ENCODE results near the gene TOR1AIP1. TPM values are rescaled to one million over a fixed set of nuclear protein-coding genes. Genes with fewer than 3 reads are reported as not detected.

TOR1AIP1 gene
- total RNA-seq, 2 donors from 2014 or later: 22.9 to 32.7 TPM

DNA sequence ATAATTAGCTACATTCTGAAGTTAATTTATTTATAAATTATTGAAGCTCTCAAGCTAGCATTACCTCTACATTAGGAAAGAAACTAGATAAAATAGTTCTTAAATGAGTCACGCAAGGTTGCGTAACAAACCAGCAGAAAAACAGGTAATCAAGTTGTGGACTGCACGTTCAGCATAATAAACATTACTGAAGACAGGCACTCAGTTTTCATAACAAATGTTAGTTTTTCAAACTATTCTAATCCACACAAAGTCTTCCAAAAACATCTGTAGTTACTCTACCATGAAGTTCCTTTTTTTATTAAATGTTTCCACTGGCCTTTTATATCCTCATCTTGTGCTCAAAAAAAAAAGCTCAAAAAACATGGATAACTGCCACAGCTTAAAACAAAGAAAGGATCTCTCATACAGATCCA, 5.8 kb upstream of the TOR1AIP1 start:
- peak; percentile 25 for ATAC-seq
- no peak for DNase-seq

DNA sequence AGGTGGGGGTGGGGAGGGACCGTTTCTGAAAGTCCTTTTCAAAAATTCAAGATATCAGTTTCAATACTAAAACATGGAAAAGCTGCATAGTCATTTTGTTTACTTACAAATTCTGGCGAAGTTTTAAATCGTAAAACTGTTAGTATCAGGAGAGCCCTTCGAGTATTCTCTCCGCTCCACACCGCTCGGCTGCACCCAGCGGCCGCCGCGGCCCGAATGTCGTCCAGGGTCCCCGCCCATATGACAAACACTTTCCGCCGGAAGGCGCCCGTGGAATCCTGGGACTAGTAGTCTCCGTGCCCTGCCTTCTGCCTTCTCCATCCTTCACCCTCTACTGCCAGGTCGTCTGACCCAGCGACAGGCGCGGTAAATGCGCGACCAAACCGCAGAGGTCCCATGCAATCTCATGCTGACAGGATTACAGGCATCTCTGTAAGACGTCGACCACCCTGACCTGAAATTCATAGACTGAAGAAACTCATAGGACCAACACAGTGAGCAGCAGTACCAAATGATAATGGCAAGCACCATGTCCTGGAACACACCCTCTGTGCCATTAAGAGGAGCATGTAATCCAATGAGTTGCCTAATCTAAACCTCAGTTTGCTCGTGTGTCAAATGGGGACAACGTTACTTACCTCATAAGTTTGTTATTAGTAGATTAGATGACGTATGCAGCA, 4.4 kb upstream of the TOR1AIP1 start, which contains the start of gene TOR1AIP2:
TOR1AIP2 (minus strand) TSS at position 218 of the 680 bp plus-strand sequence. CDS start 25,138 bp downstream, outside the sequence.
- DNase-seq: peak; percentile 90 to 94

More for the DNA sequence above, 5.8 kb upstream of the TOR1AIP1 start:
- intact Hi-C loops (cut with DNase I, micrococcal nuclease): no loop called here

DNA sequence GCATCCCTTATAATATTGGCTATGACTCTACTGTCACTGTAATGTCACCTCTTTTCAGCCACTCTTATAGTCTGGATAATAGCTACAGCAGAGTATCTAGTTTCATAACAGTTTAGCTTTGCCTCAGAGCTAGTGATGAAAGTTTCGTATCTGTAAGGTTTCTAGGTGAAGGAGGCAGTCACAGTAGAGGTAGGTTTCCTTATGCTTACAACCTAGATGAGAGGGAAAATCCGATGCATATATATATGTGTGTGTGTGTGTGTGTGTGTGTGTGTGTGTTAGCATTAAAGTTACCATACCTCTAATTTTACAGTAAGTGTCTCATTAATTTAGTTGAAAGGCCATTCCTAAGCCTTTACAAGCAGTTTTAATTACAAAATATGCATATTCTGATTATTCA, 2.3 kb upstream of the TOR1AIP1 start:
- ATAC-seq (no peak), DNase-seq (no peak)
- intact Hi-C loops (cut with DNase I, micrococcal nuclease): no loop called here

More for the DNA sequence above, 4.4 kb upstream of the TOR1AIP1 start, which contains the start of gene TOR1AIP2:
- ATAC-seq: peak; percentile 64
- intact Hi-C loops (cut with DNase I, micrococcal nuclease): no loop called here

DNA sequence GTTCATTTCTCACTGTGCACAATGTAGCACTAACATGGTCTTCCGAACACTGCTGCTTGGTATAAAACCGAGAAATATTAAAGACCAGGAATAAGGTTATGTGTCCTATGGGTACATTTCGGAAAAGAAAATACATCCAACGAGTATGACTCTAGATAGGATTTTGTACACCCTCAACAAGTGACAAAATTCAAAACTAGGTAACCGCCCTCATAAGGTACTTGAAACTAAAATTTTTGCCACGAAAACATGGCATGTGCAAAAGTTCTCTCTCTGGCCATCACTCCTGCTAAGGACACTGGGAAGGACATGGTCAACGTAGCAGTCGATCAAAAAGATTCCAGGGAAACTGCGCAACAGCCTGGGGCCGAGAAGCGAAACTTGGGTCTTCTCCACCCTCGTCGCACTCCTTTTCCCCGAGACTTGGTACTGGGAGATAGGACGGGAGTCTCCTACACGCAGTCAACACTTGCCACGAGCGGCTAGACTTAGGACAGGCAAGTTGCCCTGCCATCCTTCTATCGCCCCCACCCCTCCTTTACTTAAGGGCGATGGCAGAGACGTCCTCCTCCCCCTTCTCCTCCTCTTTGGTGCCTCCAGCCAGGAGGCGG, 338 bp upstream of the TOR1AIP1 start:
- intact Hi-C loops (cut with DNase I, micrococcal nuclease): no loop called here
- DNase-seq (peak in 1 of 2 donors; percentile 90), ATAC-seq (no peak)

DNA sequence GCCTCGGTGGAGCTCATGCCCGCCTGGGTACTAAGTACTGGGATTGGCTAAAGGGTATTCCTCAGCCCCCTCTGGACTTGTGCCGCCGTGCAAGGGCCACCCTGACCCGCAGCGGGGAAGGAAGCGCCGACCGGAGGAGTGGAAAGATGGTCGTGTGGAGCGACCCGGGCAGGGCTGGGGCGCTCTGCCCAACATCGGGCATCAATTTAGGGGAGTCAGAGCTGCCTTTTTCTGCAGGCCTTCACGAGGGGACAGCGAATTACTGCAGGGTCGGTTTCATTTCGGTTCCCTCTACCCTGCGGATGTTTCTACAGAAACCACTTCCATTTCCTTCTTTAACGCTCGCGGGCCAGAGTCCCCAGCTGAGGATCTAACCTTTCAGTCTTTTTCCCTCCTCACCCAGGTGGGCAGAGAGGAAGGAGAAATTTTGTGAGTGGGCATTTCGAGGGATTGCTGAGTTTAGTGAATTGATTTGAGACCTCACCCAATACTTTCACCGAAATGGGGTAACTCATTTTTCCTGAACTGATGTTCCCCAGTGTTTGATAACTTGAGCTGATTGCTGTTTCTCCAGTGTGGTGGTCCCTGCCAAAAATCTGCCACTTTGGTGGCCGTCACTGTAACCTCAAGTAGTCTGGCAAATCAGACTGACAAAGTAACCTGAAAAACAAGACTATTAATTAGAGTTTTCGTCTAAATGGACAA, 1.1 kb downstream of the TOR1AIP1 start:
- ATAC-seq: peak; percentile 8

DNA sequence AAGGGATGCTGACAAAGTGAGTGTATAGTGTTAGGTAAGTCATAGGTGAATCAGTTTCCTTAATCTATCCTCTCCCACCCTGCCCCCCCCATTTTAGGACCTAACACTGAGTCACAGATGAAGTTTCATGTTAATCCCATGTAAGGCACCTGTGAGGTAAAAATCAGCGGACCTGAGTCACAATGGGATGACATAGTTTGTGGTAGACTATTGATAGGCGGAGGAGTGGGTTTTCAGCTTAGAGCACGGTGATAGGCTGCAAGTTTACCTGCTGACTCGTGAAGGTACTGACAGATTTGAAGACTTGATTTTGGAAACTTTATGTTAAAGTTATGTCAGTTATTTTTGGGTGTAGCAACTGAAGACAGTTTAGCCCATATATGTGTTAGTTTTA, 1.7 kb downstream of the TOR1AIP1 start:
- intact Hi-C loops (cut with DNase I, micrococcal nuclease): no loop called here
- DNase-seq (no peak), ATAC-seq (no peak)

More for the DNA sequence above, 1.1 kb downstream of the TOR1AIP1 start:
- DNase-seq: no peak
- intact Hi-C loops (cut with DNase I, micrococcal nuclease): no loop called here

DNA sequence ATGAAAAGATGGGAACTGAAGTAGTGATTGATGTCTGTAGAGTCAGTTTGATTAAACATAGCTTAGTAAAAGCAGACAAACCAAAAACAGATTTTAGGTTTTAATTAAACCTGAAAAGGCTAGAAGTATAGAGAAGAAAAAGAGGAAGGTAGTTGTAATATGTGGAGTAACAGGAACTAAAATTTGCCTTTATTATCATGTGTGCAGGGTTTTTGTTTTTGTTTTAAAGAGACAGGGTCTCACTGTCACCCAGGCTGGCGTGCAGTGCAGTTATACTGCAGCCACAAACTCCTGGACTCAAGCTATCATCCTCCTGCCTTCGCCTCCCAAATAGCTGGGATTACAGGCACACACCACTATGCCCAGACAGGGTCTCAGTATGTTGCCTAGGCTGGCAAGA, 6.0 kb downstream of the TOR1AIP1 start:
- intact Hi-C loops (cut with DNase I, micrococcal nuclease): loop anchor here in 1 of 2 donors (5.0 kb wide), 1 partner anchor 64 kb away; the partner anchor contains the start of gene CEP350
- no peak for ATAC-seq
- no peak for DNase-seq

DNA sequence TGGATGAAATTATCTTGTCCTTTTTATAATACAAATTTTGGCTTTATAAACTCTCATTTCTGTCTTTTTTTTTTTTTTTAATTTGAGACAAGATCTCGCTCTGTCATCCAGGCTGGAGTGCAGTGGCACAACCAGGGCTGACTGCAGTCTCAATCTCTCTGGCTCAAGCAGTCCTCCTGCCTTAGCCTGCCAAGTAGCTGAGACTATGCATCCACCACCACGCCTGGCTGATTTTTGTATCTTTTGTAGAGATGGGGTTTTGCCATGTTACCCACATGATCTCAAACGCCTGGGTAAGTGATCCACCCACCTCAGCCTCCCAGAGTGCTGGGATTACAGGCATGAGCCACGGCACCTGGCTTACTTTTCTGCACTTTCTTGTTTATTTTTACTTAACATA, 7.5 kb downstream of the TOR1AIP1 start:
- ATAC-seq (no peak), DNase-seq (no peak)
- intact Hi-C loops (cut with DNase I, micrococcal nuclease): loop anchor here in 1 of 2 donors (5.0 kb wide), 1 partner anchor 63 kb away; the partner anchor contains the start of gene CEP350

DNA sequence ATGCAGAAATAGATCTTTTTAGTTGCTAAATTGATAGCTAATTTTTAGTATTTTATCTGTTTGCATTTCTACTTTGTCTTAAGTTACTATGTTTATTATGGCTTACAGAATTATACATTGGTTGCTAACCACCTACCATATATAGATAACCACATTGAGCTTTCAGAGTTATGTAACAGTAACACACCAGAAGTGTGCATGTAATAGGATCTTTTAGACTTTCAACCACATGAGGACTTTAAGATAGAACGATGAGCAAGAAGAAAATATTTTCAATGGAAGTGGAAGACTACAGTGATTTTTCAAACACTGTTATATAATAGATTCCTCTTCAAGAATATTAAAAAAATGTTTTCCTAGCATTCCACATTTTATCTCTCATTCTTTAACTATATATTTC, 28.8 kb downstream of the TOR1AIP1 start:
- DNase-seq (no peak), ATAC-seq (no peak)
- intact Hi-C loops (cut with DNase I, micrococcal nuclease): no loop called here

DNA sequence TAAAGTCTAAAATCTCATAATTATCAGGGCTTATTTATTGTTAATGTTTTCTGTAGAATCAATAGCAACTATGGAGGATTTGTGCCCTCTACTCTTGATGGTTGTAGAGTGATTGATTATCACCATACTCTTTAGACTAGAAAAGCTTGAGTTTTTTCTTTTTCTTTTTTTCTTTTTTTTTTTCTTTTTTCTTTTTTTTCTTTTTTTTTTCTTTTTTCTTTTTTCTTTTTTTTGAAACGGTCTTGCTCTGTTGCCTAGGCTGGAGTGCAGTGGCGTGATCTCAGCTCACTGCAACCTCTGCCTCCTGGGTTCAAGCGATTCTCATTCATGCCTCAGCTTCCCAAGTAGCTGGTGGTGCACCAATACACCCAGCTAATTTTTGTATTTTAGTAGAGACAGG, 29.7 kb downstream of the TOR1AIP1 start:
- no peak for ATAC-seq

DNA sequence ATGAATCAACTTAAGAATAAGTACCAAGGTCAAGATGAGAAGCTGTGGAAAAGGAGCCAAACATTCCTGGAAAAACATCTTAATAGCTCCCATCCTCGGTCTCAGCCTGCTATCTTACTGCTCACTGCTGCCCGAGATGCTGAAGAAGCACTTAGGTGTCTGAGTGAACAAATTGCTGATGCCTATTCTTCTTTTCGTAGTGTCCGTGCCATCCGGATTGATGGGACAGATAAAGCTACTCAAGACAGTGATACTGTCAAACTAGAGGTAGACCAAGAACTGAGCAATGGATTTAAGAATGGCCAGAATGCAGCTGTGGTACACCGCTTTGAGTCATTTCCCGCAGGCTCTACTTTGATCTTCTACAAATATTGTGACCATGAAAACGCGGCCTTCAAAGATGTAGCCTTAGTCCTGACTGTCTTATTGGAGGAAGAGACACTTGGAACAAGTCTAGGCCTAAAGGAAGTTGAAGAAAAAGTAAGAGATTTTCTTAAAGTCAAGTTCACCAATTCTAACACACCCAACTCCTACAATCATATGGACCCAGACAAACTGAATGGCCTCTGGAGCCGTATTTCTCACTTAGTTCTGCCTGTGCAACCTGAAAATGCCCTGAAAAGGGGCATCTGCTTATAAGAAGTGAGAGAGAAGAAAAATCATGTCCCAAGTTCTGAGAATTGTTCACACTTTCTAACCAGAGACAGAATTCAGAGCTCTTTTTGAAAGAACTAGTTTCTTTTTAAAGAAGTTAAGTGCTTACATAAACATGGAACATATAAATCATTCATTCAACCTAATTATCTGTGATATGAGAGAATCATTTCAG, 35.7 kb downstream of the TOR1AIP1 start:
- intact Hi-C loops (cut with DNase I, micrococcal nuclease): no loop called here
- DNase-seq: no peak
- ATAC-seq: no peak

More for the DNA sequence above, 29.7 kb downstream of the TOR1AIP1 start:
- intact Hi-C loops (cut with DNase I, micrococcal nuclease): no loop called here
- DNase-seq: no peak

DNA sequence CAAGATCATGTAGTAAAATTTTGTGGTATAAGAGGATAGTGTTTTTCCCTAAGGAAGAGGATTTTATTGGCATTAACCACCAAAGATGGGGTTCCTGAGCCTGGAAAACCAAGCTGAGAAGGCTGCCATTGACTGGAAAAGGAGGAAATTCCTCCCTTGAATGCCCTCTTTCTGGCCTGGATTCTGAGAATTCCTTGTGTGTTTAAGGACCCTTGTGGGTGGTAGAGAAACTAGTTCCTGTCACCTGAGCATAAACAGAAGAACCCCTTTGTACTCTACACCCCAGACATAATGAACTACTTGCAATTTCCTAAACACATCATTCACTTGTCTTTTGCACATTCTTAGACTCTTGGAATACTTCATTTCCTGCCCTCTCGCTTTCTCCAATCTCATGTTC, 39.4 kb downstream of the TOR1AIP1 start:
- no peak for ATAC-seq
- intact Hi-C loops (cut with DNase I, micrococcal nuclease): no loop called here
- no peak for DNase-seq

DNA sequence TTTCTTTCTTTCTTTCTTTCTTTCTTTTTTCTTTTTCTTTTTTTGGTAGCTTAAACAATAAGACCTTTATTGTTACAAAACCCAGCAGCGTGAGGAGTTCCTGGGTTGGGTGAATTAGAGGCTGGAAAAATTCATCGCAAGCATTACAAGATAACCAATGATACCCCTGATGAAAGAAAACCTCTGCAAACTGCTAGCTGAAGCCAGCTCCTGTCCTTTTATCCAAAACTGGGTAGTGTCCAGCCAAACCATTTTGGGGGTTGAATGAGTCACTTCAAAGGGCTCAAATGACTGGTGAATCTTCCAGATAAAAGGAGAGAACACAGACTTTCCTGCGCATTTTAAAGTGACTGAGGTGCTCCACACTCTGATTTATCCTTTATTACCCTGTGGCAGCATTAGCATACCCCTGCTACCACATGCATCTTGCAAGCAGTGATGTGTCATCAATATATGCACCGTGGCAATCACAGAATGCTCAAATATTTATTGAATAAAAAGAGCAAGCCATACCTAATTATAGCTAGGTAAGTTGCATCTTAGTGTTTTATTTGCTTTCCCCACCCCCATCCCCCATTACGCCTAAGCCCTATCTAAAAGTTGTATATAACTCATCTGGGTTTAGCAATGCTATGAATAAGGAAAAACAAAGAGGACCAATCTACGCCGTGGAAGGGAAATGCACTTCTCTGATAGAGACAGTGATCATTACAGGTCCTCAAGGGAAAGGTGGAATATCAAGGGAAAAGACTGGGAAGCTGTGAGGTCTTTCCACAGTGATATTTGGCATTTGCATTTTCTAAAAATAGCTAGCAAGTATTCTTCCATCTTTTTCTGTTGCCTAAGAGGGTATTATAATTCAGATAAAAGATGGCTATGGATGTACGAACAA, 40.1 kb downstream of the TOR1AIP1 start:
- ATAC-seq (no peak), DNase-seq (no peak)
- intact Hi-C loops (cut with DNase I, micrococcal nuclease): no loop called here

DNA sequence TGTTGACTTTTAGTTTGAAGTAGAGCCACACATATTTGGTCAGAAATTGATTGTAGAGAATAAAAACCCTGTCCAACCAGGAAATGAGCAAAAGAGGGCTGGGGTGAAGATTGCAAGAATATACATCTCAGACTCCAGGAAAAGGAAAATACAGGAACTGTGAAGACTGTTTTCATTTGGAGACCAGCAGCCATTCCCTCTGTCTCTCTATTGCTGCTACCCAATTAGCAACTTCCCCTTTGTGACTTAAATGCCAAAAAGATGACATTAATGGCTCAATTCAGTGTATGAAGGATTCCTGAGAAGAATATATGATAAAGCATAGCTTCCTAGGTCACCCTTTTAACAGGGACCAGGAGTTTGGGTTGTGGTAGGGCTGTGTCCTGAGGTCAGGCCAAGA, 40.9 kb downstream of the TOR1AIP1 start:
- intact Hi-C loops (cut with DNase I, micrococcal nuclease): no loop called here
- ATAC-seq: no peak
- no peak for DNase-seq

DNA sequence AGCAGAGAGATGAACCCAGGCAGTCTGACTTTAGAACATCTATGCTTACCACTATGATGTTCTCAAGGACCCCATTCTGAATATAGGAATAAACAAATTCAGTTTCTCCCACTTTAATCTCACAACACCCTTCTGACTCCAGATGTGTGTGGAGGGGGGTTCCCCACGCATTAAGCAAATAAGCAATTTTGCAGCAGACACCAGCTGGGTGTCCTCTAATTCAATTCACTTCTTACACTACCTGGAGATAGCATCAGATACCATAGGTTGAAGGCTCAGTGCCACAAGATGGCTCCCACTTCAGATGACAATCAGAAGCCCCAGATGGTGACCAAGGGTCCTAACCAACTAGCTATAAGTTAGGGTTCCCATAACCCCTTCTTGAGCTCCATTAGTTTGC, 42.2 kb downstream of the TOR1AIP1 start:
- intact Hi-C loops (cut with DNase I, micrococcal nuclease): no loop called here
- ATAC-seq: no peak

DNA sequence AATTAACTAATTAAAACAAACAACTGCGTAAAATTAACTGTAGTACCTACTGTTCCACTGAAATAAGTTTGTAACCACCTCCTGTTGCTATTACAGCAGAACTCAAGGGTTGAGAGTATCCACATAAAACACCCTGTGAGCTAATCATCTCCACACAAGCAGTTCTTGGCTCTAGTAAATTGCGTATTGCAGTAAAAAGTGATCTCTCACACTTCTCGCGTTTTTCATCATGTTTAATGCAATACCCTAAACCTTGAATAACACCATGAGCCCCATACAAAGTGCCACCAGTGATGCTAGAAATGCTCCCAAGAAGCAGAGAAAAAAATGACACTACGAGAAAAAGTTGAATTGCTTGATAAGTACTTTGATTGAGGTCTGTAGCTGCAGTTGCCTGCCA, 43.2 kb downstream of the TOR1AIP1 start:
- ATAC-seq: no peak
- intact Hi-C loops (cut with DNase I, micrococcal nuclease): no loop called here
- no peak for DNase-seq

More for the DNA sequence above, 42.2 kb downstream of the TOR1AIP1 start:
- no peak for DNase-seq

DNA sequence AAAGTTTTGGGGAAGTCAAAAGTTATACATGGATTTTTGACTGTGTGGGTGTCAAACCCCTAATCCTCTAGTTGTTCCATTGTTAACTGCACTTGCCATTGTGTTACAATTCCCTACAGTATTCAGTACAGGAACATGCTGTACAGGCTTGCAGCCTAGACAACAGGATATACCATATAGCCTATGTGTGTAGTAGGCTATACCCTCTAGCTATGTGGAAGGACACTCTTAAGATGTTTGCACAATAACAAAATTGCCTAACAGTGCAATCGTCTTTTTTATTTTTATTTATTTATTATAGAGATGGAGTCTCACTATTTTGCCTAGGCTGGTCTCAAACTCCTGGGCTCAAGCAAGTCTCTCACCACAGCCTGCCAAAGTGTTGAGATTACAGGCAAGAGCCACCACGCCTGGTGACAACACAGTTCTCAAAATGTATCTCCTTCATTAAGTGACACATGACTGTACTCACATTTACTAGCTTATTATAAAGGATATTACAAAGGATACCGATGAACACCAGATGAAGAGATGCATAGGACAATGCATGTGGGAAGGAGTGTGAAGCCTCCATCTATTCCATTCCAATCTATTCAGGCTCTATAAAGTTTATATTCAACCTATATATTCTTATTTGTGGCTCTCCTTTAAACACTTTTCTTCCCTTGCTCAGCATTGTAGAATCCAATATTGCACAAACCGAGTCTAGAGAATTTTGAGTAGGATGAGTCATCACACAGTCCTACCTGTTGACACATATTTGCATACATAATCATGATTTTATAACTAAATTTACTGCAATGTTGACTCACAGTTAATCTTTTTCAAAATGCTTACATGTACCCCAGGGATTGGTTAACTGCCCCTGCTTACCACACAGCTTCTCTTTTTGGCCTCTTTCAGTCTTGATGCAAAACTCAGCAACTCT, 44.1 kb downstream of the TOR1AIP1 start:
- DNase-seq (no peak), ATAC-seq (no peak)
- intact Hi-C loops (cut with DNase I, micrococcal nuclease): no loop called here

Data from left colon (tissue), 2 donors.